GM23248 (cell line): Measurements from ENCODE around the gene NR4A1. TPM values are rescaled to one million over a fixed set of nuclear protein-coding genes. Genes with fewer than 3 reads are reported as not detected.

Source experiments
- DNase-seq: peaks from one replicate; pipeline ENCODE4 v3.0.0-alpha.2; 2015
- H2AFZ ChIP-seq: fragments of 200-600 bp; sonication (generic); 2 replicates; pipeline ENCODE4 v1.6.1; 2016; ENCODE audit warnings: antibody characterized with exemption
- H3F3A ChIP-seq: fragments of 200-600 bp; sonication (generic); 2 replicates; pipeline ENCODE4 v1.6.1; 2016; ENCODE audit warnings: mild to moderate bottlenecking, antibody characterized with exemption, mixed run types; ENCODE audit not compliant: insufficient read depth
- H3K27ac ChIP-seq: fragments of 200-600 bp; sonication (generic); 2 replicates; pipeline ENCODE4 v1.5.1; 2016; ENCODE audit warnings: mild to moderate bottlenecking
- H3K27me3 ChIP-seq: fragments of 200-600 bp; sonication (generic); replicated peaks from 2 replicates; pipeline ENCODE4 v1.6.1; 2016; ENCODE audit warnings: mild to moderate bottlenecking; ENCODE audit not compliant: insufficient read depth
- H3K36me3 ChIP-seq: fragments of 200-600 bp; sonication (generic); 2 replicates; pipeline ENCODE4 v1.6.1; 2016; ENCODE audit warnings: low read depth, mild to moderate bottlenecking
- H3K4me1 ChIP-seq: fragments of 200-600 bp; sonication (generic); 2 replicates; pipeline ENCODE4 v1.6.1; 2016; ENCODE audit warnings: mild to moderate bottlenecking; ENCODE audit not compliant: insufficient read depth
- H3K4me2 ChIP-seq: fragments of 200-600 bp; sonication (generic); one replicate; pipeline ENCODE4 v1.6.1; 2016; ENCODE audit warnings: mild to moderate bottlenecking; ENCODE audit not compliant: unreplicated experiment
- H3K4me3 ChIP-seq: fragments of 200-600 bp; sonication (generic); 2 replicates; pipeline ENCODE4 v1.5.1; 2016; ENCODE audit warnings: mild to moderate bottlenecking
- H3K79me2 ChIP-seq: fragments of 200-600 bp; sonication (generic); 2 replicates; pipeline ENCODE4 v1.6.1; 2016; ENCODE audit warnings: mild to moderate bottlenecking; ENCODE audit not compliant: insufficient read depth
- H3K9ac ChIP-seq: fragments of 200-600 bp; sonication (generic); 2 replicates; pipeline ENCODE4 v1.6.1; 2016; ENCODE audit warnings: mild to moderate bottlenecking
- H3K9me2 ChIP-seq: fragments of 200-600 bp; sonication (generic); 2 replicates; pipeline ENCODE4 v1.6.1; 2016; ENCODE audit warnings: mixed run types, mild to moderate bottlenecking, moderate library complexity; ENCODE audit not compliant: insufficient read depth
- H3K9me3 ChIP-seq: fragments of 200-600 bp; sonication (generic); one replicate; pipeline ENCODE4 v1.6.1; 2017; ENCODE audit warnings: low read depth
- H4K20me1 ChIP-seq: fragments of 200-600 bp; sonication (generic); 2 replicates; pipeline ENCODE4 v1.6.0; 2016; ENCODE audit not compliant: insufficient read depth
- EZH2 ChIP-seq: fragments of 200-600 bp; sonication (generic); IDR thresholded peaks from 2 replicates; pipeline ENCODE4 v1.6.1; 2018; ENCODE audit warnings: antibody characterized with exemption, mild to moderate bottlenecking; ENCODE audit not compliant: insufficient read depth, poor library complexity, severe bottlenecking
- EZH2phosphoT487 ChIP-seq: fragments of 200-600 bp; sonication (generic); IDR thresholded peaks from 2 replicates; pipeline ENCODE4 v1.6.1; 2018; ENCODE audit warnings: antibody characterized with exemption, moderate library complexity, mild to moderate bottlenecking, low read depth; ENCODE audit not compliant: insufficient read depth
- WGBS, 2 experiments: methylation state at CpG; one replicate each; pipeline ENCODE4 v1.1.6; 2015 to 2017; ENCODE audit warnings: low lambda C conversion rate in 2 of 2, low coverage in 1 of 2; ENCODE audit errors: missing lambda C conversion rate in 2 of 2; 5-methylcytosine and 5-hydroxymethylcytosine counted together
- in situ Hi-C: fragments of 300-500 bp; cut with MboI; formaldehyde crosslinking; loops from 2 replicates; pipeline ENCODE4 v1.15.0; 2020
- polyA plus RNA-seq: library from polyadenylated mRNA; unstranded; fragments of >200 nt; fragmentation: Nextera tagmentation; extraction: Ambion mirVana; gene quantifications from 2 replicates; pipeline ENCODE4 v1.2.1, GENCODE V29; 2016
- total RNA-seq: library from RNA; depleted of rRNA; stranded (reverse); fragments of >200 nt; shearing (Covaris generic); gene quantifications from 2 replicates; pipeline ENCODE4 v1.2.3, GENCODE V29; 2014

NR4A1 gene
- total and polyA plus RNA-seq, 2 experiments from 2014 or later, result 11.1 to 13.1 TPM

GRCh38 chr12:52079576-52080402 lies 28.5 kb downstream of the NR4A1 start, which contains the start of gene SMIM41:
Gene SMIM41, plus strand, starts transcription at chr12:52079704. Its CDS starts 76 bp downstream, at chr12:52079780.
- H3K4me2 ChIP-seq, result no peak within 1 kb of the TSS
- no peak within 1 kb of the TSS for H3K4me3 ChIP-seq
- no peaks in the 10 kb centered on the region for H3K9me3 ChIP-seq
- H3K27me3 ChIP-seq, result no peaks in the 10 kb centered on the region
- no peaks in the 10 kb centered on the region for H3K9me2 ChIP-seq
- in situ Hi-C loops, result no loop called here
- 44 to 47% methylated on average over 67 to 77 of the region's 87 CpGs for WGBS, 2 experiments
- DNase-seq, result no peak
- TF ChIP-seq EZH2, result no peak
- TF ChIP-seq EZH2phosphoT487, result no peak
- peaks cover 36% of the 10 kb centered on the region for H3K4me1 ChIP-seq
- H3K27ac ChIP-seq, result no peak within 1 kb of the TSS
- H3K9ac ChIP-seq, result no peak within 1 kb of the TSS
- peaks cover 53% of the 10 kb centered on the region for H3K79me2 ChIP-seq
- H3F3A ChIP-seq, result peaks cover 20% of the 10 kb centered on the region
- peaks cover 11% of the 10 kb centered on the region for H3K36me3 ChIP-seq
- peaks cover 9% of the 10 kb centered on the region; the same call in 1 of the 2 replicates for H4K20me1 ChIP-seq
- no peak within 1 kb of the TSS for H2AFZ ChIP-seq

GRCh38 chr12:52080403-52081251 lies 29.4 kb downstream of the NR4A1 start:
- Histone ChIP-seq H3K4me2 (no peak overlapping the region), H4K20me1 (peaks cover 7% of the 10 kb centered on the region; the same call in 1 of the 2 replicates)

GRCh38 chr12:52081263-52081733 lies 30.1 kb downstream of the NR4A1 start:
- in situ Hi-C loops, result no loop called here
- Histone ChIP-seq H3K4me1 (peaks cover 24% of the 10 kb centered on the region), H3K9me2 (no peaks in the 10 kb centered on the region), H3K27me3 (no peaks in the 10 kb centered on the region), H3K79me2 (peaks cover 38% of the 10 kb centered on the region), H3K27ac (peak overlapping the region; percentile 57), H4K20me1 (peaks cover under 1% of the 10 kb centered on the region; the same call in 1 of the 2 replicates), H3K9me3 (no peaks in the 10 kb centered on the region), H3K4me3 (no peak overlapping the region), H2AFZ (no peak overlapping the region), H3F3A (peaks cover 18% of the 10 kb centered on the region), H3K4me2 (no peak overlapping the region), H3K36me3 (peaks cover 11% of the 10 kb centered on the region), H3K9ac (peak overlapping the region; percentile 43)
- WGBS, 2 experiments, result 71 to 84% methylated on average over 7 of the region's 9 CpGs
- DNase-seq, result no peak
- TF ChIP-seq EZH2phosphoT487 (no peak), EZH2 (no peak)

More at GRCh38 chr12:52080403-52081251, 29.4 kb downstream of the NR4A1 start:
- H3K9me2 ChIP-seq, result no peaks in the 10 kb centered on the region
- no peaks in the 10 kb centered on the region for H3K27me3 ChIP-seq
- no peak overlapping the region for H3K4me3 ChIP-seq
- WGBS, 2 experiments, result 93% methylated on average over 6 to 10 of the region's 10 CpGs
- peaks cover 11% of the 10 kb centered on the region for H3K36me3 ChIP-seq
- no peaks in the 10 kb centered on the region for H3K9me3 ChIP-seq
- no peak overlapping the region for H3K27ac ChIP-seq
- in situ Hi-C loops, result no loop called here
- H3K4me1 ChIP-seq, result peaks cover 28% of the 10 kb centered on the region
- H3K79me2 ChIP-seq, result peaks cover 44% of the 10 kb centered on the region
- H3F3A ChIP-seq, result peaks cover 18% of the 10 kb centered on the region
- H2AFZ ChIP-seq, result no peak overlapping the region
- TF ChIP-seq EZH2phosphoT487, result no peak
- no peak for TF ChIP-seq EZH2
- DNase-seq, result no peak
- H3K9ac ChIP-seq, result peak overlapping the region; percentile 43; the same call in 1 of the 2 replicates
